Central memory CD8-positive, alpha-beta T cell (primary cell): ENCODE data around the gene PIEZO2.

ENCODE experiments used
- ATAC-seq: fragments of 150-1000 bp; cut with Tn5 transposase; replicated peaks from 2 replicates; pipeline ENCODE4 v1.10.0; 2022; ENCODE audit warnings: mild to moderate bottlenecking, moderate FRiP score, moderate number of reproducible peaks; ENCODE audit not compliant: poor library complexity, severe bottlenecking; ENCODE audit errors: extremely low read depth
- DNase-seq, 2 donors: peaks; one replicate each; pipeline ENCODE4 v3.0.0; 2021; ENCODE audit warnings: low spot score in 2 of 2
- H3K27ac Mint-ChIP-seq: one replicate; pipeline ENCODE4 v1.8.0; 2022; ENCODE audit warnings: low read depth, mild to moderate bottlenecking, moderate library complexity, mixed read lengths
- H3K27me3 Mint-ChIP-seq: one replicate; pipeline ENCODE4 v1.8.0; 2022; ENCODE audit warnings: mixed read lengths
- H3K36me3 Mint-ChIP-seq: one replicate; pipeline ENCODE4 v1.8.0; 2022; ENCODE audit warnings: mild to moderate bottlenecking, moderate library complexity, mixed read lengths; ENCODE audit not compliant: insufficient read depth
- H3K4me1 Mint-ChIP-seq: one replicate; pipeline ENCODE4 v1.8.0; 2022; ENCODE audit warnings: mixed read lengths
- H3K4me3 Mint-ChIP-seq: one replicate; pipeline ENCODE4 v1.8.0; 2022; ENCODE audit warnings: mild to moderate bottlenecking, moderate library complexity, mixed read lengths
- H3K9me3 Mint-ChIP-seq: one replicate; pipeline ENCODE4 v1.8.0; 2022; ENCODE audit warnings: mixed read lengths

PIEZO2 gene

GRCh38 chr18:10895976-10896375 is 253.4 kb downstream of the PIEZO2 start:
- no peaks in the 10 kb centered on the region for H3K4me1 Mint-ChIP-seq
- no peaks in the 10 kb centered on the region for H3K9me3 Mint-ChIP-seq
- H3K4me3 Mint-ChIP-seq: no peak overlapping the region
- ATAC-seq (no peak), DNase-seq (no peak)
- H3K36me3 Mint-ChIP-seq: no peaks in the 10 kb centered on the region
- no peak overlapping the region for H3K27ac Mint-ChIP-seq
- H3K27me3 Mint-ChIP-seq: no peaks in the 10 kb centered on the region

GRCh38 chr18:10894501-10894900 is 254.9 kb downstream of the PIEZO2 start:
- no peak overlapping the region for H3K27ac Mint-ChIP-seq
- no peak overlapping the region for H3K4me3 Mint-ChIP-seq
- no peak for DNase-seq
- no peaks in the 10 kb centered on the region for H3K27me3 Mint-ChIP-seq
- H3K9me3 Mint-ChIP-seq: no peaks in the 10 kb centered on the region
- H3K4me1 Mint-ChIP-seq: no peaks in the 10 kb centered on the region
- no peaks in the 10 kb centered on the region for H3K36me3 Mint-ChIP-seq
- no peak for ATAC-seq

GRCh38 chr18:10893761-10894160 is 255.6 kb downstream of the PIEZO2 start:
- Mint-ChIP-seq H3K9me3 (no peaks in the 10 kb centered on the region), H3K4me1 (no peaks in the 10 kb centered on the region), H3K27ac (no peak overlapping the region), H3K27me3 (no peaks in the 10 kb centered on the region), H3K4me3 (no peak overlapping the region), H3K36me3 (no peaks in the 10 kb centered on the region)
- DNase-seq: no peak
- no peak for ATAC-seq

GRCh38 chr18:10893196-10893595 is 256.2 kb downstream of the PIEZO2 start:
- Mint-ChIP-seq H3K4me1 (no peaks in the 10 kb centered on the region), H3K4me3 (no peak overlapping the region), H3K9me3 (no peaks in the 10 kb centered on the region), H3K27me3 (no peaks in the 10 kb centered on the region), H3K27ac (no peak overlapping the region), H3K36me3 (no peaks in the 10 kb centered on the region)
- no peak for ATAC-seq
- no peak for DNase-seq

- Mint-ChIP-seq H3K36me3 (no peaks in the 10 kb centered on the region), H3K4me3 (no peak overlapping the region), H3K9me3 (no peaks in the 10 kb centered on the region), H3K27ac (no peak overlapping the region), H3K4me1 (no peaks in the 10 kb centered on the region), H3K27me3 (no peaks in the 10 kb centered on the region)
- ATAC-seq (no peak), DNase-seq (no peak)
Measured at GRCh38 chr18:10892786-10893185, 256.6 kb downstream of the PIEZO2 start.

GRCh38 chr18:10890022-10890421 is 259.3 kb downstream of the PIEZO2 start:
- Mint-ChIP-seq H3K4me3 (no peak overlapping the region), H3K9me3 (peaks cover 5% of the 10 kb centered on the region), H3K36me3 (peaks cover 2% of the 10 kb centered on the region), H3K27me3 (no peaks in the 10 kb centered on the region), H3K27ac (no peak overlapping the region), H3K4me1 (no peaks in the 10 kb centered on the region)
- ATAC-seq (no peak), DNase-seq (no peak)

GRCh38 chr18:10878703-10879102 is 270.7 kb downstream of the PIEZO2 start:
- Mint-ChIP-seq H3K9me3 (peaks cover 3% of the 10 kb centered on the region), H3K4me1 (no peaks in the 10 kb centered on the region), H3K27me3 (no peaks in the 10 kb centered on the region), H3K4me3 (no peak overlapping the region), H3K36me3 (no peaks in the 10 kb centered on the region), H3K27ac (no peak overlapping the region)
- ATAC-seq (no peak), DNase-seq (no peak)

GRCh38 chr18:10877987-10878386 is 271.4 kb downstream of the PIEZO2 start:
- DNase-seq: no peak
- no peaks in the 10 kb centered on the region for H3K27me3 Mint-ChIP-seq
- H3K36me3 Mint-ChIP-seq: no peaks in the 10 kb centered on the region
- H3K4me1 Mint-ChIP-seq: no peaks in the 10 kb centered on the region
- no peak for ATAC-seq
- no peak overlapping the region for H3K4me3 Mint-ChIP-seq
- H3K27ac Mint-ChIP-seq: no peak overlapping the region
- H3K9me3 Mint-ChIP-seq: peaks cover 3% of the 10 kb centered on the region

GRCh38 chr18:10875811-10876210 is 273.6 kb downstream of the PIEZO2 start:
- H3K4me3 Mint-ChIP-seq: no peak overlapping the region
- H3K27ac Mint-ChIP-seq: no peak overlapping the region
- H3K9me3 Mint-ChIP-seq: peaks cover 3% of the 10 kb centered on the region
- DNase-seq (no peak), ATAC-seq (no peak)
- no peaks in the 10 kb centered on the region for H3K4me1 Mint-ChIP-seq
- H3K27me3 Mint-ChIP-seq: no peaks in the 10 kb centered on the region
- H3K36me3 Mint-ChIP-seq: no peaks in the 10 kb centered on the region

- no peaks in the 10 kb centered on the region for H3K36me3 Mint-ChIP-seq
- DNase-seq: no peak
- no peak for ATAC-seq
- H3K27me3 Mint-ChIP-seq: no peaks in the 10 kb centered on the region
- no peak overlapping the region for H3K27ac Mint-ChIP-seq
- no peaks in the 10 kb centered on the region for H3K4me1 Mint-ChIP-seq
- H3K4me3 Mint-ChIP-seq: no peak overlapping the region
- peaks cover 3% of the 10 kb centered on the region for H3K9me3 Mint-ChIP-seq
Measured at GRCh38 chr18:10872304-10872703, 277.1 kb downstream of the PIEZO2 start.

GRCh38 chr18:10864722-10865121 is 284.6 kb downstream of the PIEZO2 start:
- Mint-ChIP-seq H3K27me3 (peaks cover 5% of the 10 kb centered on the region), H3K4me3 (no peak overlapping the region), H3K9me3 (peaks cover 11% of the 10 kb centered on the region), H3K4me1 (no peaks in the 10 kb centered on the region), H3K27ac (no peak overlapping the region), H3K36me3 (no peaks in the 10 kb centered on the region)
- DNase-seq (no peak), ATAC-seq (no peak)

- Mint-ChIP-seq H3K9me3 (peaks cover 11% of the 10 kb centered on the region), H3K4me1 (no peaks in the 10 kb centered on the region), H3K36me3 (no peaks in the 10 kb centered on the region), H3K27me3 (peaks cover 14% of the 10 kb centered on the region), H3K27ac (no peak overlapping the region), H3K4me3 (no peak overlapping the region)
- ATAC-seq (no peak), DNase-seq (no peak)
Measured at GRCh38 chr18:10863026-10863425, 286.3 kb downstream of the PIEZO2 start.

GRCh38 chr18:10860928-10861327 is 288.4 kb downstream of the PIEZO2 start:
- Mint-ChIP-seq H3K36me3 (no peaks in the 10 kb centered on the region), H3K4me3 (no peak overlapping the region), H3K27ac (no peak overlapping the region), H3K9me3 (peaks cover 11% of the 10 kb centered on the region), H3K27me3 (peaks cover 23% of the 10 kb centered on the region), H3K4me1 (no peaks in the 10 kb centered on the region)
- ATAC-seq (no peak), DNase-seq (no peak)

- no peak overlapping the region for H3K27ac Mint-ChIP-seq
- H3K27me3 Mint-ChIP-seq: peaks cover 23% of the 10 kb centered on the region
- peaks cover 11% of the 10 kb centered on the region for H3K9me3 Mint-ChIP-seq
- no peaks in the 10 kb centered on the region for H3K4me1 Mint-ChIP-seq
- DNase-seq (no peak), ATAC-seq (no peak)
- no peaks in the 10 kb centered on the region for H3K36me3 Mint-ChIP-seq
- no peak overlapping the region for H3K4me3 Mint-ChIP-seq
Measured at GRCh38 chr18:10860382-10860781, 289.0 kb downstream of the PIEZO2 start.
